Neural cell (in vitro differentiated cells): ENCODE measurements around the gene TTC39B. TPM values are rescaled to one million over a fixed set of nuclear protein-coding genes. Genes with fewer than 3 reads are reported as not detected.

Source experiments
- H2AFZ ChIP-seq: fragments of 200-600, 300-800 bp; sonication (generic), shearing (Covaris generic); 2 replicates; pipeline ENCODE4 v1.6.0; 2014; ENCODE audit warnings: low read depth, mild to moderate bottlenecking, antibody characterized with exemption, low read length, moderate library complexity
- H3F3A ChIP-seq: fragments of 200-600 bp; shearing (Covaris generic); 2 replicates; pipeline ENCODE4 v1.6.1; 2016; ENCODE audit warnings: mild to moderate bottlenecking, moderate library complexity, mixed read lengths, antibody characterized with exemption, low read length; ENCODE audit not compliant: insufficient read depth, poor library complexity, severe bottlenecking
- H3K27ac ChIP-seq: fragments of 200-600, 300-800 bp; sonication (generic), shearing (Covaris generic); 2 replicates; pipeline ENCODE4 v1.5.1; 2014; ENCODE audit warnings: mild to moderate bottlenecking, low read length, moderate library complexity
- H3K27me3 ChIP-seq: fragments of 300-800, 200-600 bp; sonication (generic), shearing (Covaris generic); 2 replicates; pipeline ENCODE4 v1.6.0; 2014; ENCODE audit warnings: mild to moderate bottlenecking, low read depth, low read length, moderate library complexity; ENCODE audit not compliant: insufficient read depth
- H3K36me3 ChIP-seq: fragments of 300-800, 200-600 bp; sonication (generic), shearing (Covaris generic); 2 replicates; pipeline ENCODE4 v1.5.1; 2014; ENCODE audit warnings: mild to moderate bottlenecking, antibody characterized with exemption, low read length, moderate library complexity; ENCODE audit not compliant: insufficient read depth
- H3K4me2 ChIP-seq: fragments of 300-800, 200-600 bp; sonication (generic), shearing (Covaris generic); 2 replicates; pipeline ENCODE4 v1.6.0; 2014; ENCODE audit warnings: mild to moderate bottlenecking, low read length
- H3K4me3 ChIP-seq: fragments of 300-800, 200-600 bp; sonication (generic), shearing (Covaris generic); 2 replicates; pipeline ENCODE4 v1.5.1; 2014; ENCODE audit warnings: mild to moderate bottlenecking, low read length, moderate library complexity
- H3K79me2 ChIP-seq: fragments of 200-600 bp; shearing (Covaris generic); replicated peaks from 2 replicates; pipeline ENCODE4 v1.6.0; 2014; ENCODE audit warnings: mild to moderate bottlenecking, low read length, moderate library complexity; ENCODE audit not compliant: insufficient read depth
- H3K9ac ChIP-seq: fragments of 300-800, 200-600 bp; sonication (generic), shearing (Covaris generic); 2 replicates; pipeline ENCODE4 v1.6.1; 2016; ENCODE audit warnings: mild to moderate bottlenecking, low read length, mixed read lengths
- H3K9me2 ChIP-seq: fragments of 200-600 bp; shearing (Covaris generic); 2 replicates; pipeline ENCODE4 v1.6.1; 2016; ENCODE audit warnings: mild to moderate bottlenecking, low read length, mixed read lengths; ENCODE audit not compliant: insufficient read depth
- H3K9me3 ChIP-seq: fragments of 200-600, 300-800 bp; sonication (generic), shearing (Covaris generic); 2 replicates; pipeline ENCODE4 v1.6.1; 2016; ENCODE audit warnings: mild to moderate bottlenecking, mixed run types, low read length, moderate library complexity, mixed read lengths
- H4K20me1 ChIP-seq: fragments of 200-600 bp; shearing (Covaris generic); 2 replicates; pipeline ENCODE4 v1.6.1; 2016; ENCODE audit warnings: mild to moderate bottlenecking, mixed run types; ENCODE audit not compliant: insufficient read depth
- EP300 ChIP-seq: fragments of 450-650 bp; conservative IDR thresholded peaks from 2 replicates; pipeline ENCODE4 v1.6.1; 2014; ENCODE audit warnings: antibody characterized with exemption, mild to moderate bottlenecking, moderate library complexity; ENCODE audit not compliant: poor library complexity, severe bottlenecking
- EZH2 ChIP-seq: fragments of 200-600, 300-800 bp; shearing (Covaris generic), sonication (generic); IDR thresholded peaks from 2 replicates; pipeline ENCODE4 v1.6.1; 2014; ENCODE audit warnings: antibody characterized with exemption, low read length, borderline replicate concordance, mild to moderate bottlenecking; ENCODE audit not compliant: insufficient read depth, poor library complexity, severe bottlenecking
- MXI1 ChIP-seq: fragments of 450-650 bp; conservative IDR thresholded peaks from 2 replicates; pipeline ENCODE4 v1.6.1; 2014; ENCODE audit warnings: antibody characterized with exemption, mild to moderate bottlenecking; ENCODE audit not compliant: poor library complexity, severe bottlenecking
- POLR2AphosphoS5 ChIP-seq: IDR thresholded peaks from 2 replicates; pipeline ENCODE4 v1.6.1; 2012
- RAD21 ChIP-seq: fragments of 450-650 bp; conservative IDR thresholded peaks from 2 replicates; pipeline ENCODE4 v1.6.1; 2014; ENCODE audit warnings: antibody characterized with exemption, mild to moderate bottlenecking, moderate library complexity
- SMC3 ChIP-seq: fragments of 450-650 bp; conservative IDR thresholded peaks from 2 replicates; pipeline ENCODE4 v1.6.1; 2014; ENCODE audit warnings: antibody characterized with exemption, mild to moderate bottlenecking, moderate library complexity; ENCODE audit not compliant: poor library complexity
- TAF1 ChIP-seq: IDR thresholded peaks from 2 replicates; pipeline ENCODE4 v1.6.1; 2012; ENCODE audit warnings: low read depth
- polyA plus RNA-seq: library from polyadenylated mRNA; depleted of rRNA; stranded (reverse); fragments of >200 nt; gene quantifications from 2 replicates; pipeline ENCODE4 v1.2.3, GENCODE V29; 2014
- TF ChIP-seq, protein P1 (sequence below): fragments of 450-650 bp; IDR thresholded peaks from 2 replicates; pipeline ENCODE4 v1.5.1; 2014; ENCODE audit warnings: antibody characterized with exemption, mild to moderate bottlenecking, moderate library complexity; ENCODE audit not compliant: poor library complexity, severe bottlenecking
- TF ChIP-seq, protein P2 (sequence below): IDR thresholded peaks from 2 replicates; pipeline ENCODE4 v1.6.1; 2012; ENCODE audit warnings: borderline replicate concordance

Gene TTC39B
- polyA plus RNA-seq, 1 donor from 2014 or later: 2.8 TPM

DNA sequence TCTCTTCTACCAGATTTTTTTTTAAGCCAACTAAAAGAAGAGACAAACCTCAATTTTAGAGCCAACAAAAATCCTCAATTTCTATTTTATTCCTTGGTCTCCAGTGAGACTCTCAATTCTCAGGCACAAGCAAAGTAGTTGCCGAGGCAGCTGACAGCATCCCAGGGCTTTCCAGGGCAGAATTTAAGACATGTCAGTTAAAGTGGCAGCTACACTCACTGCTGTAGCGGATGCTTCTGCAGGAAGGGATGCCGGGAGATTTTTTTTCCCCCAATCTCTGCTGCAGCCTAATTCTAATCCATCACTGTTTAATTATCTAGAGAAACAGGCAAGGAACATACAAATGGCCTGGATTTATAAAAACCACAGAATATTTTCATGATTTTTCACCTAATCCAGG lies 57.0 kb downstream of the TTC39B start:
- H3K27me3 ChIP-seq: no peaks in the 10 kb centered on the region
- H3F3A ChIP-seq: no peaks in the 10 kb centered on the region
- no peaks in the 10 kb centered on the region for H3K79me2 ChIP-seq
- no peaks in the 10 kb centered on the region for H3K9me3 ChIP-seq
- peak overlapping the region; percentile 19 for H3K27ac ChIP-seq
- TF ChIP-seq EP300: peak; percentile 32
- no peak for TF ChIP-seq TAF1
- TF ChIP-seq, protein P1, sequence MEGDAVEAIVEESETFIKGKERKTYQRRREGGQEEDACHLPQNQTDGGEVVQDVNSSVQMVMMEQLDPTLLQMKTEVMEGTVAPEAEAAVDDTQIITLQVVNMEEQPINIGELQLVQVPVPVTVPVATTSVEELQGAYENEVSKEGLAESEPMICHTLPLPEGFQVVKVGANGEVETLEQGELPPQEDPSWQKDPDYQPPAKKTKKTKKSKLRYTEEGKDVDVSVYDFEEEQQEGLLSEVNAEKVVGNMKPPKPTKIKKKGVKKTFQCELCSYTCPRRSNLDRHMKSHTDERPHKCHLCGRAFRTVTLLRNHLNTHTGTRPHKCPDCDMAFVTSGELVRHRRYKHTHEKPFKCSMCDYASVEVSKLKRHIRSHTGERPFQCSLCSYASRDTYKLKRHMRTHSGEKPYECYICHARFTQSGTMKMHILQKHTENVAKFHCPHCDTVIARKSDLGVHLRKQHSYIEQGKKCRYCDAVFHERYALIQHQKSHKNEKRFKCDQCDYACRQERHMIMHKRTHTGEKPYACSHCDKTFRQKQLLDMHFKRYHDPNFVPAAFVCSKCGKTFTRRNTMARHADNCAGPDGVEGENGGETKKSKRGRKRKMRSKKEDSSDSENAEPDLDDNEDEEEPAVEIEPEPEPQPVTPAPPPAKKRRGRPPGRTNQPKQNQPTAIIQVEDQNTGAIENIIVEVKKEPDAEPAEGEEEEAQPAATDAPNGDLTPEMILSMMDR: no peak
- no peak for TF ChIP-seq RAD21
- no peak for TF ChIP-seq SMC3
- TF ChIP-seq, protein P2, sequence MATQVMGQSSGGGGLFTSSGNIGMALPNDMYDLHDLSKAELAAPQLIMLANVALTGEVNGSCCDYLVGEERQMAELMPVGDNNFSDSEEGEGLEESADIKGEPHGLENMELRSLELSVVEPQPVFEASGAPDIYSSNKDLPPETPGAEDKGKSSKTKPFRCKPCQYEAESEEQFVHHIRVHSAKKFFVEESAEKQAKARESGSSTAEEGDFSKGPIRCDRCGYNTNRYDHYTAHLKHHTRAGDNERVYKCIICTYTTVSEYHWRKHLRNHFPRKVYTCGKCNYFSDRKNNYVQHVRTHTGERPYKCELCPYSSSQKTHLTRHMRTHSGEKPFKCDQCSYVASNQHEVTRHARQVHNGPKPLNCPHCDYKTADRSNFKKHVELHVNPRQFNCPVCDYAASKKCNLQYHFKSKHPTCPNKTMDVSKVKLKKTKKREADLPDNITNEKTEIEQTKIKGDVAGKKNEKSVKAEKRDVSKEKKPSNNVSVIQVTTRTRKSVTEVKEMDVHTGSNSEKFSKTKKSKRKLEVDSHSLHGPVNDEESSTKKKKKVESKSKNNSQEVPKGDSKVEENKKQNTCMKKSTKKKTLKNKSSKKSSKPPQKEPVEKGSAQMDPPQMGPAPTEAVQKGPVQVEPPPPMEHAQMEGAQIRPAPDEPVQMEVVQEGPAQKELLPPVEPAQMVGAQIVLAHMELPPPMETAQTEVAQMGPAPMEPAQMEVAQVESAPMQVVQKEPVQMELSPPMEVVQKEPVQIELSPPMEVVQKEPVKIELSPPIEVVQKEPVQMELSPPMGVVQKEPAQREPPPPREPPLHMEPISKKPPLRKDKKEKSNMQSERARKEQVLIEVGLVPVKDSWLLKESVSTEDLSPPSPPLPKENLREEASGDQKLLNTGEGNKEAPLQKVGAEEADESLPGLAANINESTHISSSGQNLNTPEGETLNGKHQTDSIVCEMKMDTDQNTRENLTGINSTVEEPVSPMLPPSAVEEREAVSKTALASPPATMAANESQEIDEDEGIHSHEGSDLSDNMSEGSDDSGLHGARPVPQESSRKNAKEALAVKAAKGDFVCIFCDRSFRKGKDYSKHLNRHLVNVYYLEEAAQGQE: peak; percentile 16
- H3K4me3 ChIP-seq: peak overlapping the region; percentile 60
- peak overlapping the region; percentile 34 for H3K9ac ChIP-seq
- H3K36me3 ChIP-seq: no peaks in the 10 kb centered on the region
- H3K4me2 ChIP-seq: peak overlapping the region; percentile 50
- no peak overlapping the region for H2AFZ ChIP-seq
- no peaks in the 10 kb centered on the region for H4K20me1 ChIP-seq
- no peaks in the 10 kb centered on the region for H3K9me2 ChIP-seq

DNA sequence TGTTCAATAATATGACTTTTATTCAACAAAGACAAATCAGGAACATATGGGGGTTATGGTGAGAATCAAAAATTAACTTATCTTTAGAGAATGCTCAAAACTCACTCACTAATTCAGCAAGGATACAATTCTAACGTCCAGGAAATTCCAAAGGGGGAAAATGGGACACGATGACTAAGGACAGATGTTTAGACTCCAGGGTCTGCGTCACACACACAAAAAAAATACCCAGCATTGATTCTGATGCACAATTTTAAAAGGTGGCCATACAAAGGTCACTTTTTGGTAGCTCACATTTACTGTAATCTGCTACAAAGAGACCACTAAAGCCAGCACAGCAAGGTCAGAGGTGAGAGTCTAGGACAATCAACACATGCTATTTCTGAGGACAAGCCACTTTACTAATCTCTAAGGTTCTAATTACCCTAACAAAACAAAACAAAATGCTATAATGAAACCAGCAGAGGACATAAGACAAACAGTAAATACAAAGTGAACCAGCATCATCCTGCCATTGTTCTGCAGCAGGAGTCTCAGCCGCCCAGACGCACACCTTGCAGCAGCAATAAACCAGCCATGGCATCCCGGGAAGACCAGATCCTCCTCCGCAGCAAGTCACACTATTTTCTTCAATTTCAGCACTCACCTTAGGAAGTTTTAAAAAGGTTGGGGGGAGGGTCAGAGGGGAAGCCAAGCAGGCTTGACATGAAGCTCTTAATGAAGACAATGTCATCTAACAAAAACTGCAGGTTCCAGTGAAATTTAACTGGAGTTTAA lies 57.8 kb downstream of the TTC39B start:
- H3K79me2 ChIP-seq: no peaks in the 10 kb centered on the region
- H3K4me2 ChIP-seq: peak overlapping the region; percentile 50
- no peaks in the 10 kb centered on the region for H3K36me3 ChIP-seq
- H3F3A ChIP-seq: no peaks in the 10 kb centered on the region
- no peaks in the 10 kb centered on the region for H3K9me3 ChIP-seq
- no peak overlapping the region for H3K27ac ChIP-seq
- no peak for TF ChIP-seq MXI1
- TF ChIP-seq RAD21: no peak
- TF ChIP-seq, protein P1: no peak
- no peak for TF ChIP-seq EZH2
- TF ChIP-seq, protein P2: no peak
- no peak for TF ChIP-seq POLR2AphosphoS5
- no peak for TF ChIP-seq TAF1
- TF ChIP-seq EP300: no peak
- no peak for TF ChIP-seq SMC3
- no peaks in the 10 kb centered on the region for H3K9me2 ChIP-seq
- peak overlapping the region; percentile 34 for H3K9ac ChIP-seq
- peak overlapping the region; percentile 24 for H2AFZ ChIP-seq
- H4K20me1 ChIP-seq: no peaks in the 10 kb centered on the region
- H3K27me3 ChIP-seq: no peaks in the 10 kb centered on the region
- peak overlapping the region; percentile 60 for H3K4me3 ChIP-seq
